ENCODE data around the gene TRNT1.

GRCh38 chr3:3141939-3142338 is 15.2 kb downstream of the TRNT1 start:
- TF ChIP-seq CTCF (IDR thresholded peaks at IDR 0.05; ENCODE audit: borderline replicate concordance, extremely low read depth, low read length, poor library complexity, severe bottlenecking) (no peak), EZH2 (IDR thresholded peaks at IDR 0.05; ENCODE audit: borderline replicate concordance, low read depth, low read length, severe bottlenecking) (no peak)
